Measurements from ENCODE around the gene RPL9.
A peak's percentile ranks its signal among the peaks of the same experiment; 100 is the strongest.

Gene RPL9

DNA sequence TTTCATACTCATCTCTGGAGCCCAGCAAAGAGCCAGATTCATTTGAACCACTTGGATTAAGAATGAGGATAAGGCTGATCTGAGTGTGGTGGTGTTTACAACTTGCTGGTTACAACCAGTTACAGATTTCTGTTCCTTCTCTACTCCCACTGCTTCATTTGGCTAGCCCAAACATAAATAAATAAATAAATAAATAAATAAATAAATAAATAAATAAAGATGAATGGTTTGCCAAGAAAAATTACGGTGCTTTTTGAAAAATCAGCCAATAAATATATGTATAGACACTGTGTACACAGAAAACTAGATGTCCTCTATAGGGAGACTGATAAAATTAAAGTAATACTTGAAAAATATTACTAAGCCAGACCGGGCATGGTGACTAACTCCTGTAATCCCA is 17.1 kb downstream of the RPL9 start:
- Histone ChIP-seq H3K4me2 (ENCODE audit: insufficient read depth, low read length) (no peak overlapping the region), H3K79me2 (ENCODE audit: insufficient read depth, low read length) (no peaks in the 10 kb centered on the region), H3K27ac (ENCODE audit: low read length) (no peak overlapping the region), H4K20me1 (ENCODE audit: insufficient read depth, low read length) (no peaks in the 10 kb centered on the region), H3K9me3 (ENCODE audit: insufficient read depth, low read length, severe bottlenecking) (no peaks in the 10 kb centered on the region), H3K27me3 (ENCODE audit: insufficient read depth, low read length, poor library complexity) (no peaks in the 10 kb centered on the region), H2AFZ (ENCODE audit: low read depth, low read length) (no peak overlapping the region), H3K4me1 (ENCODE audit: insufficient read depth, low read length) (no peaks in the 10 kb centered on the region), H3K36me3 (ENCODE audit: insufficient read depth, low read length) (no peaks in the 10 kb centered on the region), H3K4me3 (ENCODE audit: low read depth in 1 of 2, low read length in 2 of 2) (no peak overlapping the region), H3K9ac (ENCODE audit: low read depth, low read length) (no peak overlapping the region)
- no peak for ATAC-seq (ENCODE audit: insufficient read depth, low read depth)
- TF ChIP-seq, protein P1, sequence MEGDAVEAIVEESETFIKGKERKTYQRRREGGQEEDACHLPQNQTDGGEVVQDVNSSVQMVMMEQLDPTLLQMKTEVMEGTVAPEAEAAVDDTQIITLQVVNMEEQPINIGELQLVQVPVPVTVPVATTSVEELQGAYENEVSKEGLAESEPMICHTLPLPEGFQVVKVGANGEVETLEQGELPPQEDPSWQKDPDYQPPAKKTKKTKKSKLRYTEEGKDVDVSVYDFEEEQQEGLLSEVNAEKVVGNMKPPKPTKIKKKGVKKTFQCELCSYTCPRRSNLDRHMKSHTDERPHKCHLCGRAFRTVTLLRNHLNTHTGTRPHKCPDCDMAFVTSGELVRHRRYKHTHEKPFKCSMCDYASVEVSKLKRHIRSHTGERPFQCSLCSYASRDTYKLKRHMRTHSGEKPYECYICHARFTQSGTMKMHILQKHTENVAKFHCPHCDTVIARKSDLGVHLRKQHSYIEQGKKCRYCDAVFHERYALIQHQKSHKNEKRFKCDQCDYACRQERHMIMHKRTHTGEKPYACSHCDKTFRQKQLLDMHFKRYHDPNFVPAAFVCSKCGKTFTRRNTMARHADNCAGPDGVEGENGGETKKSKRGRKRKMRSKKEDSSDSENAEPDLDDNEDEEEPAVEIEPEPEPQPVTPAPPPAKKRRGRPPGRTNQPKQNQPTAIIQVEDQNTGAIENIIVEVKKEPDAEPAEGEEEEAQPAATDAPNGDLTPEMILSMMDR (IDR thresholded peaks at IDR 0.05; ENCODE audit: borderline replicate concordance, extremely low read depth, low read length, poor library complexity, severe bottlenecking), result no peak
- TF ChIP-seq EZH2 (IDR thresholded peaks at IDR 0.05; ENCODE audit: borderline replicate concordance, low read depth, low read length, severe bottlenecking), result no peak
- no peak for DNase-seq

- Histone ChIP-seq H3K79me2 (ENCODE audit: insufficient read depth, low read length) (no peaks in the 10 kb centered on the region), H3K27ac (ENCODE audit: low read length) (no peak overlapping the region), H3K9ac (ENCODE audit: low read depth, low read length) (no peak overlapping the region), H3K27me3 (ENCODE audit: insufficient read depth, low read length, poor library complexity) (no peaks in the 10 kb centered on the region), H3K4me2 (ENCODE audit: insufficient read depth, low read length) (no peak overlapping the region), H3K36me3 (ENCODE audit: insufficient read depth, low read length) (no peaks in the 10 kb centered on the region), H3K4me1 (ENCODE audit: insufficient read depth, low read length) (no peaks in the 10 kb centered on the region), H3K4me3 (ENCODE audit: low read depth in 1 of 2, low read length in 2 of 2) (no peak overlapping the region), H3K9me3 (ENCODE audit: insufficient read depth, low read length, severe bottlenecking) (no peaks in the 10 kb centered on the region), H4K20me1 (ENCODE audit: insufficient read depth, low read length) (no peaks in the 10 kb centered on the region), H2AFZ (ENCODE audit: low read depth, low read length) (no peak overlapping the region)
- no peak; the same call in 2 of the 3 replicates for ATAC-seq (ENCODE audit: insufficient read depth, low read depth)
- no peak for DNase-seq
- no peak for TF ChIP-seq EZH2 (IDR thresholded peaks at IDR 0.05; ENCODE audit: borderline replicate concordance, low read depth, low read length, severe bottlenecking)
- TF ChIP-seq, protein P1 (IDR thresholded peaks at IDR 0.05; ENCODE audit: borderline replicate concordance, extremely low read depth, low read length, poor library complexity, severe bottlenecking), result peak; percentile 45
Observed at GRCh38 chr4:39435659-39436563, 22.8 kb downstream of the RPL9 start.

- Histone ChIP-seq H3K79me2 (ENCODE audit: insufficient read depth, low read length) (no peaks in the 10 kb centered on the region), H3K27me3 (ENCODE audit: insufficient read depth, low read length, poor library complexity) (no peaks in the 10 kb centered on the region), H3K9me3 (ENCODE audit: insufficient read depth, low read length, severe bottlenecking) (no peaks in the 10 kb centered on the region), H2AFZ (ENCODE audit: low read depth, low read length) (no peak overlapping the region), H3K4me3 (ENCODE audit: low read depth in 1 of 2, low read length in 2 of 2) (no peak overlapping the region), H3K4me1 (ENCODE audit: insufficient read depth, low read length) (no peaks in the 10 kb centered on the region), H3K9ac (ENCODE audit: low read depth, low read length) (no peak overlapping the region), H3K27ac (ENCODE audit: low read length) (no peak overlapping the region), H4K20me1 (ENCODE audit: insufficient read depth, low read length) (no peaks in the 10 kb centered on the region), H3K36me3 (ENCODE audit: insufficient read depth, low read length) (no peaks in the 10 kb centered on the region), H3K4me2 (ENCODE audit: insufficient read depth, low read length) (no peak overlapping the region)
- no peak for DNase-seq
- ATAC-seq (ENCODE audit: insufficient read depth, low read depth), result no peak
- TF ChIP-seq EZH2 (IDR thresholded peaks at IDR 0.05; ENCODE audit: borderline replicate concordance, low read depth, low read length, severe bottlenecking), result no peak
- TF ChIP-seq, protein P1 (IDR thresholded peaks at IDR 0.05; ENCODE audit: borderline replicate concordance, extremely low read depth, low read length, poor library complexity, severe bottlenecking), result no peak
Observed at GRCh38 chr4:39433878-39434492, 24.7 kb downstream of the RPL9 start.

Measured in DND-41 (cell line).